SH-SY5Y (cell line): ENCODE data around the gene GPR152.

ENCODE experiments used
- GATA2 ChIP-seq: IDR thresholded peaks from 2 replicates; pipeline ENCODE4 v1.6.1; 2011; ENCODE audit warnings: mild to moderate bottlenecking, low read depth, low read length
- GATA3 ChIP-seq: IDR thresholded peaks from 2 replicates; pipeline ENCODE4 v1.6.1; 2011; ENCODE audit warnings: low read depth, mild to moderate bottlenecking, low read length, moderate library complexity

- TF ChIP-seq GATA2 (no peak), GATA3 (no peak)
These were observed 48.5 kb upstream of the GPR152 start for GRCh38 chr11:67500831-67501715.
